Measurements from ENCODE around the gene MCC.

- TF ChIP-seq CTCF (conservative IDR thresholded peaks at IDR 0.05) (no peak), ZFX (IDR thresholded peaks at IDR 0.05) (no peak)
Observed at GRCh38 chr5:113225259-113225658, 263.0 kb downstream of the MCC start.
